CD4-positive, CD25-positive, alpha-beta regulatory T cell (primary cell): ENCODE data around the gene RNU6-7. TPM values are rescaled to one million over a fixed set of nuclear protein-coding genes. Genes with fewer than 3 reads are reported as not detected.

ENCODE experiments used
- ATAC-seq, 2 donors: fragments of 150-1000 bp; cut with Tn5 transposase; one replicate each; pipeline ENCODE4 v1.10.0; 2021; ENCODE audit warnings: low read depth in 2 of 2, moderate number of reproducible peaks in 2 of 2, moderate library complexity in 1 of 2
- DNase-seq, 3 donors: peaks; one replicate each; pipeline versions ENCODE4 v3.0.0 to v3.0.0-alpha.2; 2012 to 2022; ENCODE audit warnings: mixed read lengths in 1 of 3
- H3K27ac ChIP-seq: one replicate; pipeline ENCODE4 v1.7.0; 2013; ENCODE audit warnings: mild to moderate bottlenecking, low read length; ENCODE audit not compliant: insufficient read depth, poor library complexity, severe bottlenecking
- H3K27me3 ChIP-seq: one replicate; pipeline ENCODE4 v1.7.0; 2013; ENCODE audit warnings: low read length; ENCODE audit not compliant: control insufficient read depth, insufficient read depth
- H3K36me3 ChIP-seq: one replicate; pipeline ENCODE4 v1.7.0; 2013; ENCODE audit warnings: mild to moderate bottlenecking, low read length, moderate library complexity; ENCODE audit not compliant: control insufficient read depth, insufficient read depth
- H3K4me1 ChIP-seq: 2 replicates; pipeline ENCODE4 v1.7.0; 2013; ENCODE audit warnings: mild to moderate bottlenecking, low read length; ENCODE audit not compliant: insufficient read depth, control insufficient read depth, poor library complexity, severe bottlenecking
- H3K4me3 ChIP-seq: one replicate; pipeline ENCODE4 v1.7.0; 2013; ENCODE audit warnings: low read depth, mild to moderate bottlenecking, low read length, moderate library complexity
- H3K9me3 ChIP-seq, 2 experiments: 1 replicate in 1 of 2; 2 replicates in 1 of 2; pipeline ENCODE4 v1.7.0; 2013; ENCODE audit warnings: low read length in 2 of 2, mild to moderate bottlenecking in 1 of 2, moderate library complexity in 1 of 2; ENCODE audit not compliant: control insufficient read depth in 2 of 2
- H3K27ac Mint-ChIP-seq, 3 donors: one replicate each; pipeline ENCODE4 v1.8.0; 2020 to 2022; ENCODE audit warnings: mild to moderate bottlenecking in 3 of 3, mixed read lengths in 3 of 3, moderate library complexity in 2 of 3
- H3K27me3 Mint-ChIP-seq: one replicate; pipeline ENCODE4 v1.8.0; 2022; ENCODE audit warnings: mild to moderate bottlenecking, mixed read lengths
- H3K36me3 Mint-ChIP-seq: one replicate; pipeline ENCODE4 v1.8.0; 2020; ENCODE audit warnings: mixed read lengths
- H3K4me1 Mint-ChIP-seq, 4 donors: one replicate each; pipeline ENCODE4 v1.8.0; 2020 to 2022; ENCODE audit warnings: mixed read lengths in 4 of 4, mild to moderate bottlenecking in 1 of 4
- H3K4me3 Mint-ChIP-seq, 4 donors: one replicate each; pipeline ENCODE4 v1.8.0; 2020 to 2022; ENCODE audit warnings: mild to moderate bottlenecking in 4 of 4, mixed read lengths in 4 of 4, moderate library complexity in 3 of 4
- H3K9me3 Mint-ChIP-seq, 7 donors: one replicate each; pipeline ENCODE4 v1.8.0; 2020 to 2022; ENCODE audit warnings: mixed read lengths in 7 of 7, mild to moderate bottlenecking in 3 of 7, moderate library complexity in 2 of 7
- polyA plus RNA-seq, 4 donors: library from polyadenylated mRNA; unstranded; fragments of 300-500 nt; fragmentation: Illumina TruSeq; gene quantifications; one replicate each; pipeline ENCODE4 v1.2.3, GENCODE V29; 2021
- total RNA-seq: library from RNA; stranded (reverse); gene quantifications from one replicate; pipeline ENCODE4 v1.2.3, GENCODE V29; 2022

RNU6-7 gene
- total and polyA plus RNA-seq, 5 donors from 2014 or later: not detected

- Mint-ChIP-seq H3K4me1 (no peaks in the 10 kb centered on the region), H3K9me3 (peaks cover 0 to 1% (median 0%) of the 10 kb centered on the region in 7 donors), H3K27me3 (peaks cover 15% of the 10 kb centered on the region), H3K27ac (no peak overlapping the region), H3K4me3 (no peak overlapping the region), H3K36me3 (peaks cover 4% of the 10 kb centered on the region)
- no peaks in the 10 kb centered on the region for H3K9me3 ChIP-seq
- ATAC-seq (no peak), DNase-seq (no peak)
- H3K27me3 ChIP-seq: peaks cover 2% of the 10 kb centered on the region
- H3K36me3 ChIP-seq: no peaks in the 10 kb centered on the region
- no peak overlapping the region for H3K4me3 ChIP-seq
- H3K27ac ChIP-seq: no peak overlapping the region
- no peaks in the 10 kb centered on the region for H3K4me1 ChIP-seq
Observed at GRCh38 chr14:32225378-32225920, 23.6 kb downstream of the RNU6-7 start.

- Mint-ChIP-seq H3K4me1 (no peaks in the 10 kb centered on the region), H3K27me3 (peaks cover 15% of the 10 kb centered on the region), H3K9me3 (peaks cover 0 to 1% (median 0%) of the 10 kb centered on the region in 7 donors), H3K4me3 (no peak overlapping the region), H3K27ac (no peak overlapping the region), H3K36me3 (peaks cover 4% of the 10 kb centered on the region)
- DNase-seq: no peak
- Histone ChIP-seq H3K9me3 (no peaks in the 10 kb centered on the region), H3K27me3 (peaks cover 2% of the 10 kb centered on the region), H3K4me3 (no peak overlapping the region), H3K36me3 (no peaks in the 10 kb centered on the region), H3K4me1 (no peaks in the 10 kb centered on the region), H3K27ac (no peak overlapping the region)
- no peak for ATAC-seq
Observed at GRCh38 chr14:32226056-32226455, 24.2 kb downstream of the RNU6-7 start.

- no peaks in the 10 kb centered on the region for H3K36me3 ChIP-seq
- no peaks in the 10 kb centered on the region for H3K9me3 ChIP-seq
- no peaks in the 10 kb centered on the region for H3K4me1 ChIP-seq
- DNase-seq: no peak
- no peak for ATAC-seq
- H3K27me3 ChIP-seq: no peaks in the 10 kb centered on the region
- Mint-ChIP-seq H3K9me3 (no peaks in the 10 kb centered on the region), H3K36me3 (no peaks in the 10 kb centered on the region), H3K4me1 (peaks cover 7 to 16% (median 12%) of the 10 kb centered on the region in 4 donors), H3K4me3 (no peak overlapping the region), H3K27me3 (peaks cover 1% of the 10 kb centered on the region), H3K27ac (peak overlapping the region in 1 of 3 donors; percentile 10)
- no peak overlapping the region for H3K27ac ChIP-seq
- H3K4me3 ChIP-seq: no peak overlapping the region
Observed at GRCh38 chr14:32230181-32230580, 28.3 kb downstream of the RNU6-7 start.

- H3K36me3 ChIP-seq: no peaks in the 10 kb centered on the region
- no peak for DNase-seq
Observed at GRCh38 chr14:32230695-32231280, 28.9 kb downstream of the RNU6-7 start.

GRCh38 chr14:32232481-32232880 is 30.6 kb downstream of the RNU6-7 start:
- ATAC-seq: no peak
- no peak overlapping the region for H3K4me3 Mint-ChIP-seq
- Histone ChIP-seq H3K27me3 (no peaks in the 10 kb centered on the region), H3K4me3 (no peak overlapping the region), H3K36me3 (no peaks in the 10 kb centered on the region), H3K9me3 (no peaks in the 10 kb centered on the region), H3K4me1 (no peaks in the 10 kb centered on the region), H3K27ac (no peak overlapping the region)
- H3K4me1 Mint-ChIP-seq: peaks cover 7 to 16% (median 12%) of the 10 kb centered on the region in 4 donors
- peak overlapping the region in 1 of 3 donors; percentile 71 for H3K27ac Mint-ChIP-seq
- no peak for DNase-seq
- peaks cover 0 to 3% (median 0%) of the 10 kb centered on the region in 7 donors for H3K9me3 Mint-ChIP-seq
- H3K27me3 Mint-ChIP-seq: no peaks in the 10 kb centered on the region
- H3K36me3 Mint-ChIP-seq: peaks cover under 1% of the 10 kb centered on the region

More at GRCh38 chr14:32230695-32231280, 28.9 kb downstream of the RNU6-7 start:
- H3K9me3 Mint-ChIP-seq: peaks cover 0 to under 1% (median 0%) of the 10 kb centered on the region in 7 donors
- Histone ChIP-seq H3K4me3 (no peak overlapping the region), H3K27me3 (no peaks in the 10 kb centered on the region), H3K27ac (no peak overlapping the region), H3K9me3 (no peaks in the 10 kb centered on the region), H3K4me1 (no peaks in the 10 kb centered on the region)
- no peak for ATAC-seq
- H3K36me3 Mint-ChIP-seq: no peaks in the 10 kb centered on the region
- no peaks in the 10 kb centered on the region for H3K27me3 Mint-ChIP-seq
- H3K4me1 Mint-ChIP-seq: peaks cover 7 to 16% (median 12%) of the 10 kb centered on the region in 4 donors
- no peak overlapping the region for H3K4me3 Mint-ChIP-seq
- H3K27ac Mint-ChIP-seq: no peak overlapping the region

- Mint-ChIP-seq H3K27me3 (no peaks in the 10 kb centered on the region), H3K4me1 (peaks cover 7 to 16% (median 12%) of the 10 kb centered on the region in 4 donors), H3K9me3 (peaks cover 0 to 4% (median 0%) of the 10 kb centered on the region in 7 donors), H3K27ac (peak overlapping the region in 1 of 3 donors; percentile 68), H3K4me3 (no peak overlapping the region), H3K36me3 (peaks cover 3% of the 10 kb centered on the region)
- Histone ChIP-seq H3K9me3 (no peaks in the 10 kb centered on the region), H3K27ac (no peak overlapping the region), H3K36me3 (no peaks in the 10 kb centered on the region), H3K4me1 (no peaks in the 10 kb centered on the region), H3K27me3 (no peaks in the 10 kb centered on the region), H3K4me3 (no peak overlapping the region)
- DNase-seq (peak in 1 of 3 donors; percentile 26), ATAC-seq (no peak)
Observed at GRCh38 chr14:32233260-32233659, 31.4 kb downstream of the RNU6-7 start.

GRCh38 chr14:32244404-32244803 is 42.6 kb downstream of the RNU6-7 start:
- Mint-ChIP-seq H3K4me1 (no peaks in the 10 kb centered on the region), H3K4me3 (no peak overlapping the region), H3K27me3 (peaks cover 4% of the 10 kb centered on the region), H3K27ac (no peak overlapping the region), H3K36me3 (no peaks in the 10 kb centered on the region), H3K9me3 (no peaks in the 10 kb centered on the region)
- DNase-seq: no peak
- H3K4me1 ChIP-seq: no peaks in the 10 kb centered on the region
- H3K27me3 ChIP-seq: no peaks in the 10 kb centered on the region
- no peaks in the 10 kb centered on the region for H3K9me3 ChIP-seq
- H3K36me3 ChIP-seq: no peaks in the 10 kb centered on the region
- H3K27ac ChIP-seq: no peak overlapping the region
- no peak overlapping the region for H3K4me3 ChIP-seq
- no peak for ATAC-seq

GRCh38 chr14:32246751-32247150 is 44.9 kb downstream of the RNU6-7 start:
- DNase-seq (no peak), ATAC-seq (no peak)
- Histone ChIP-seq H3K27ac (no peak overlapping the region), H3K27me3 (no peaks in the 10 kb centered on the region), H3K4me1 (no peaks in the 10 kb centered on the region), H3K9me3 (no peaks in the 10 kb centered on the region), H3K4me3 (no peak overlapping the region), H3K36me3 (no peaks in the 10 kb centered on the region)
- no peak overlapping the region for H3K27ac Mint-ChIP-seq
- no peak overlapping the region for H3K4me3 Mint-ChIP-seq
- H3K9me3 Mint-ChIP-seq: no peaks in the 10 kb centered on the region
- H3K4me1 Mint-ChIP-seq: no peaks in the 10 kb centered on the region
- peaks cover 4% of the 10 kb centered on the region for H3K27me3 Mint-ChIP-seq
- no peaks in the 10 kb centered on the region for H3K36me3 Mint-ChIP-seq
